Activated B cell treated with CpG ODN at 0.5 μM for 24 hours (primary cell): ENCODE measurements around the gene AACS. TPM values are rescaled to one million over a fixed set of nuclear protein-coding genes. Genes with fewer than 3 reads are reported as not detected.

ENCODE experiments used
- ATAC-seq: fragments of 200-7000 bp; cut with Tn5 transposase; one replicate; pipeline ENCODE4 v1.10.0; 2021; ENCODE audit warnings: low read depth, mild to moderate bottlenecking, moderate library complexity
- CTCF ChIA-PET: fragments of 350-600 bp; sonication (Branson Sonifier 250); formaldehyde crosslinking; loops from one replicate; lab custom pipeline; 2021; ENCODE audit warnings: antibody characterized with exemption; lab: Charles Lee
- POLR2A ChIA-PET: fragments of 350-600 bp; sonication (Branson Sonifier 250); formaldehyde crosslinking; loops from one replicate; lab custom pipeline; 2021; ENCODE audit warnings: antibody characterized with exemption; lab: Charles Lee
- DNase-seq: peaks from one replicate; pipeline ENCODE4 v3.0.0; 2022
- H3K27ac Mint-ChIP-seq: one replicate; pipeline ENCODE4 v1.8.0; 2020; ENCODE audit warnings: mixed read lengths
- H3K27me3 Mint-ChIP-seq: one replicate; pipeline ENCODE4 v1.8.0; 2021; ENCODE audit warnings: mixed read lengths
- H3K36me3 Mint-ChIP-seq: one replicate; pipeline ENCODE4 v1.8.0; 2021; ENCODE audit warnings: low read depth, mixed read lengths
- H3K4me1 Mint-ChIP-seq: one replicate; pipeline ENCODE4 v1.8.0; 2021; ENCODE audit warnings: mixed read lengths
- H3K4me3 Mint-ChIP-seq: one replicate; pipeline ENCODE4 v1.8.0; 2020; ENCODE audit warnings: mild to moderate bottlenecking, mixed read lengths
- H3K9me3 Mint-ChIP-seq: one replicate; pipeline ENCODE4 v1.8.0; 2020; ENCODE audit warnings: mixed read lengths
- intact Hi-C: fragments of 100-400 bp; cut with micrococcal nuclease; formaldehyde crosslinking; loops from one replicate; pipeline ENCODE4 v1.15.1; 2024
- total RNA-seq: library from RNA; stranded (reverse); gene quantifications from 2 replicates; pipeline ENCODE4 v1.2.3, GENCODE V29; 2022
- TF ChIP-seq, protein P1 (sequence below): fragments of 200-600 bp; IDR thresholded peaks from one replicate; pipeline ENCODE4 v1.8.0; 2022; ENCODE audit warnings: antibody characterized with exemption, mild to moderate bottlenecking

The AACS gene
- total RNA-seq, 1 donor from 2014 or later, result 18.7 TPM

DNA sequence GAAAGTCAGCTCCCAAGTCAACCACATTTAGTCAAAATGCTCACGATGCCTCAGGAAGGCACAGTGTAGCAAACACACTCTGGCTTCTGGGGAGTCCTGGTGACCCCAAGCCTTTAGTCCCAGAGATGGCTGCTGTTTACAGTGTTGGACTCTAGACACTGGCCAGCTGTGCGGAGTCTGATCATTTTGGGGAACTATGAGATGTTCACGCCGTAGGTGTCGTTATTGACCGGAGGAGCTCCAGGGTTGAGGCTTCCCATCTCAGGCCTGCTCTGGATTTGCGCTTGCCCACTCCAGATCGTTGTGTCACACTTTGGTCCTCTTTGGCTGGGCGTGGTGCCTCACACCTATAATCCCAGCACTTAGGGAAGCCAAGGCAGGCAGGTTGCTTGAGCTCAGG, 44.1 kb upstream of the AACS start:
- POLR2A ChIA-PET, result interaction anchor here (0.7 kb wide), 1 partner anchor 47 kb away, joined by 3 read pairs; no protein-coding TSS in a partner anchor
- H3K27ac Mint-ChIP-seq, result no peak overlapping the region
- intact Hi-C loops, result no loop called here

DNA sequence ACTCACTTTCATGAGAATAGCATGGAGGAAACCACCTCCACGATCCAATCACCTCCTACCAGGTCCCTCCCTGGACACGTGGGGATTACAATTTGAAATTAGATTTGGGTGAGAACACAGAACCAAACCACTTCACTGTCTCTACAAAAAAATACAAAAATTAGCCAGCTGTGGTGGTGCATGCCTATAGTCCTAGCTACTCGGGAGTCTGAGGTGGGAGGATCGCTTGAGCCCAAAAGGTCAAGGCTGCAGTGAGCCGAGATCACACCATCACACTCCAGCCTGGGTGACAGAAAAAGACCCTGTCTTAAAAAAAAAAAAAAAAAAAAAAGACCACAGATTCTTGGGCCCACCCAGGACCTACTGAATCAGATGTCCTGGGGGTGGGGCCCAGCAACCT, 43.5 kb upstream of the AACS start:
- ATAC-seq, result no peak
- TF ChIP-seq, protein P1, sequence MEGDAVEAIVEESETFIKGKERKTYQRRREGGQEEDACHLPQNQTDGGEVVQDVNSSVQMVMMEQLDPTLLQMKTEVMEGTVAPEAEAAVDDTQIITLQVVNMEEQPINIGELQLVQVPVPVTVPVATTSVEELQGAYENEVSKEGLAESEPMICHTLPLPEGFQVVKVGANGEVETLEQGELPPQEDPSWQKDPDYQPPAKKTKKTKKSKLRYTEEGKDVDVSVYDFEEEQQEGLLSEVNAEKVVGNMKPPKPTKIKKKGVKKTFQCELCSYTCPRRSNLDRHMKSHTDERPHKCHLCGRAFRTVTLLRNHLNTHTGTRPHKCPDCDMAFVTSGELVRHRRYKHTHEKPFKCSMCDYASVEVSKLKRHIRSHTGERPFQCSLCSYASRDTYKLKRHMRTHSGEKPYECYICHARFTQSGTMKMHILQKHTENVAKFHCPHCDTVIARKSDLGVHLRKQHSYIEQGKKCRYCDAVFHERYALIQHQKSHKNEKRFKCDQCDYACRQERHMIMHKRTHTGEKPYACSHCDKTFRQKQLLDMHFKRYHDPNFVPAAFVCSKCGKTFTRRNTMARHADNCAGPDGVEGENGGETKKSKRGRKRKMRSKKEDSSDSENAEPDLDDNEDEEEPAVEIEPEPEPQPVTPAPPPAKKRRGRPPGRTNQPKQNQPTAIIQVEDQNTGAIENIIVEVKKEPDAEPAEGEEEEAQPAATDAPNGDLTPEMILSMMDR, result no peak
- H3K27me3 Mint-ChIP-seq, result no peaks in the 10 kb centered on the region
- CTCF ChIA-PET, result no interaction called here
- peaks cover 44% of the 10 kb centered on the region for H3K36me3 Mint-ChIP-seq
- no peak for DNase-seq
- POLR2A ChIA-PET, result no interaction called here
- no peak overlapping the region for H3K27ac Mint-ChIP-seq
- no peak overlapping the region for H3K4me3 Mint-ChIP-seq
- H3K4me1 Mint-ChIP-seq, result no peaks in the 10 kb centered on the region
- no peaks in the 10 kb centered on the region for H3K9me3 Mint-ChIP-seq
- intact Hi-C loops, result no loop called here

More for the DNA sequence above, 44.1 kb upstream of the AACS start:
- CTCF ChIA-PET, result no interaction called here
- Mint-ChIP-seq H3K4me3 (no peak overlapping the region), H3K4me1 (no peaks in the 10 kb centered on the region), H3K27me3 (no peaks in the 10 kb centered on the region), H3K36me3 (peaks cover 45% of the 10 kb centered on the region), H3K9me3 (no peaks in the 10 kb centered on the region)
- no peak for ATAC-seq
- TF ChIP-seq, protein P1, result no peak
- no peak for DNase-seq

DNA sequence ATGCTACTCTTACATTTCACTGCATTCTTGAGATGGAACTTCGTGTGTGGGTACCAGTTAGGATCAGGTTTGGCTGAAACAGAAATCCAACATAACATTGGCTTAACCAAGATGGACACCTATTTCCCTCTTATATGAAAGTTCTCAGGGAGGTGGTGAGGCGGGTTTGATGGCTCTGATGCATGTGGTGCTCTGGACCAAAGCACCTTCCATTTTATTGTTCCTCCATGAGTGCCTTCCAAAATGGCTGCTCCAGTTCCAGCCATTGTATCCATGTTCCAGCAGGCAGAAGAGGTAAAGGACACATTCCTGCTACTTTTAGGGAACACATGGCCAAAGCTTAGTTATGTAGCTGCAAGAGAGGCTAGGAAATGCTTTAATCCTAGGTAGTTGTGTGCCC, 42.2 kb upstream of the AACS start:
- no peaks in the 10 kb centered on the region for H3K4me1 Mint-ChIP-seq
- no peaks in the 10 kb centered on the region for H3K9me3 Mint-ChIP-seq
- no peak overlapping the region for H3K4me3 Mint-ChIP-seq
- H3K36me3 Mint-ChIP-seq, result peaks cover 45% of the 10 kb centered on the region
- TF ChIP-seq, protein P1, result no peak
- ChIA-PET CTCF (no interaction called here), POLR2A (no interaction called here)
- ATAC-seq, result no peak
- intact Hi-C loops, result no loop called here
- DNase-seq, result no peak
- no peaks in the 10 kb centered on the region for H3K27me3 Mint-ChIP-seq
- H3K27ac Mint-ChIP-seq, result no peak overlapping the region

DNA sequence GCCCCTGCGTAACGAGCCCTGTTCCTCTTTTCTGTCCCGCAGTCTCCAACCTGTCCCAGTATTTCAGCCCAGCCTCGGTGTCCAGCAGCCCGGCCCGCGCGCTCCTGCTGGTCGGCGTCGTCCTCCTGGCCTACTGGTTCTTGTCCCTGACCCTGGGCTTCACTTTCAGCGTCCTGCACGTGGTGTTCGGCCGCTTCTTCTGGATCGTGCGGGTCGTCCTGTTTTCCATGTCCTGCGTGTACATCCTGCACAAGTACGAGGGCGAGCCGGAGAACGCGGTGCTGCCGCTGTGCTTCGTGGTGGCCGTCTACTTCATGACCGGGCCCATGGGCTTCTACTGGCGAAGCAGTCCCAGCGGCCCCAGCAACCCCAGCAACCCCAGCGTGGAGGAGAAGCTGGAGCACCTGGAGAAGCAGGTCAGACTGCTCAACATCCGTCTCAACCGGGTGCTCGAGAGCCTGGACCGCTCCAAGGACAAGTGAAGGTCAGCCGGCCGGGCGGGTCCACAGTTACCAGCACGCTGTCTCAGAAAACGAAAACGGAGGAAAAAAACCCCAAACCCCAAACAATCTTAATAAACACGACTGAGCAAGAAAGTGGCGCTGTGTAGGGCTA, 40.2 kb upstream of the AACS start:
- ATAC-seq (no peak), DNase-seq (no peak)
- H3K27me3 Mint-ChIP-seq, result no peaks in the 10 kb centered on the region
- H3K4me1 Mint-ChIP-seq, result no peaks in the 10 kb centered on the region
- no peak overlapping the region for H3K27ac Mint-ChIP-seq
- intact Hi-C loops, result no loop called here
- H3K4me3 Mint-ChIP-seq, result no peak overlapping the region
- POLR2A ChIA-PET, result no interaction called here
- H3K36me3 Mint-ChIP-seq, result peaks cover 42% of the 10 kb centered on the region
- no peaks in the 10 kb centered on the region for H3K9me3 Mint-ChIP-seq
- TF ChIP-seq, protein P1, result no peak
- CTCF ChIA-PET, result no interaction called here

DNA sequence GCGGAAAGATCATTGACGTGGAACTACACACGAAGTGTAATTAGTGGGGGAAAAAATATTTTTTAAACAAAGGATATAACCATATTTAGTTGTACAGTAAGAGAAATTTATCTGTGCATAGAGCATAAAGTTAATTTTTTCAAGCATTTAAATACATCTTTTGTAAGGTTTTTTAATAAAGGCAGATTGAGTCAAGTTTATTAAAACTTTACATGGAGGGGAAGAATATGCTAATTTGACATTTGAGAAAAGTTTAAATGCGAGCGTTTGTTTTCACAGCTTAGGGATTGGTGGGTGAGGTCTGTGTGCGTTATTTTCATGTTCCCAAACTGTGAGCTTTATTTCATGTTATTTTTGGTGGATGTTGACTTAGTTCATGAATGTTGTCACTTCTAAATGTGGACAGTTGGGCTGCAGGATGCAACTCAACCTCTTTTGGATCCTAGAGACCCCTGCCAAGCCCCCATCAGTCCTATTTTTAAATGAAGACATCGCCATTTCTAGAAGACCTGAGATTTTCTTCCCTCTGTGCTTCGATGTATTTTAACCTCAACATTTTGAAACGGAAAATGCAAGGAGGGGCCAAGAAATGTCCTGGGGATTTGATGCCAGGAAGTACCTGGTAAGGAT, 39.5 kb upstream of the AACS start:
- no peaks in the 10 kb centered on the region for H3K4me1 Mint-ChIP-seq
- no peak overlapping the region for H3K4me3 Mint-ChIP-seq
- no peak for ATAC-seq
- ChIA-PET CTCF (no interaction called here), POLR2A (no interaction called here)
- intact Hi-C loops, result no loop called here
- TF ChIP-seq, protein P1, result no peak
- no peaks in the 10 kb centered on the region for H3K9me3 Mint-ChIP-seq
- DNase-seq, result no peak
- H3K36me3 Mint-ChIP-seq, result peaks cover 42% of the 10 kb centered on the region
- no peaks in the 10 kb centered on the region for H3K27me3 Mint-ChIP-seq
- no peak overlapping the region for H3K27ac Mint-ChIP-seq
